K562 (cell line): ENCODE results near the gene INPPL1. TPM values are rescaled to one million over a fixed set of nuclear protein-coding genes. Genes with fewer than 3 reads are reported as not detected.

Experiments used
- ARID2 ChIP-seq: fragments of 450-650 bp; IDR thresholded peaks from 2 replicates; pipeline ENCODE4 v1.6.1; 2017; ENCODE audit warnings: antibody characterized with exemption, mild to moderate bottlenecking
- BRCA1 ChIP-seq, 2 experiments: fragments of 450-650 bp in 1 of 2; sonication (generic) in 1 of 2; formaldehyde crosslinking in 1 of 2; IDR thresholded peaks; 2 replicates each; pipeline versions ENCODE4 v1.5.0 to v1.6.1; 2017 to 2020; ENCODE audit warnings: mild to moderate bottlenecking in 1 of 2, missing genetic modification reagents in 1 of 2
- C11orf30 ChIP-seq: fragments of 450-650 bp; IDR thresholded peaks from 2 replicates; pipeline ENCODE4 v1.6.1; 2016; ENCODE audit warnings: low read depth, mild to moderate bottlenecking
- CBFA2T3 ChIP-seq: fragments of 450-650 bp; IDR thresholded peaks from 2 replicates; pipeline ENCODE4 v1.6.1; 2017
- CEBPZ ChIP-seq: fragments of 150-350 bp; IDR thresholded peaks from 2 replicates; pipeline ENCODE4 v1.6.1; 2014; ENCODE audit warnings: low read depth, mild to moderate bottlenecking, low read length, borderline replicate concordance
- CHD1 ChIP-seq: fragments of 200-600 bp; sonication (generic); IDR thresholded peaks from one replicate; pipeline ENCODE4 v1.6.1; 2012; ENCODE audit warnings: mild to moderate bottlenecking, moderate library complexity, low read length, inconsistent platforms
- CHD2 ChIP-seq: IDR thresholded peaks from 2 replicates; pipeline ENCODE4 v1.6.1; 2011; ENCODE audit warnings: low read depth, low read length
- FOXO4 ChIP-seq: fragments of 450-650 bp; formaldehyde crosslinking; IDR thresholded peaks from 2 replicates; pipeline ENCODE4 v1.4.0; 2020; ENCODE audit warnings: mild to moderate bottlenecking, moderate library complexity
- GATA2 ChIP-seq: sonication (generic); formaldehyde crosslinking; IDR thresholded peaks from 2 replicates; pipeline ENCODE4 v1.4.0; 2020; ENCODE audit warnings: mild to moderate bottlenecking, missing genetic modification reagents
- JUND ChIP-seq, 2 experiments: IDR thresholded peaks; 2 replicates in 1 of 2; 3 replicates in 1 of 2; pipeline ENCODE4 v1.6.1; 2011; ENCODE audit warnings: borderline replicate concordance in 2 of 2, low read depth in 2 of 2, low read length in 2 of 2, improper control_type of control experiment in 1 of 2, missing biosample characterization in 1 of 2, missing genetic modification characterization in 1 of 2, missing genetic modification reagents in 1 of 2
- MAFG ChIP-seq: fragments of 450-650 bp; conservative IDR thresholded peaks from 2 replicates; pipeline ENCODE4 v1.6.1; 2016; ENCODE audit warnings: missing genetic modification characterization, missing compliant biosample characterization
- MAFK ChIP-seq: IDR thresholded peaks from 2 replicates; pipeline ENCODE4 v1.6.1; 2011; ENCODE audit warnings: low read length, improper control_type of control experiment
- MEF2D ChIP-seq: conservative IDR thresholded peaks from 2 replicates; pipeline ENCODE4 v1.6.1; 2016; ENCODE audit warnings: low read depth, missing genetic modification characterization, missing compliant biosample characterization
- NCOA2 ChIP-seq, 2 experiments: fragments of 450-650 bp; IDR thresholded peaks; 2 replicates each; pipeline ENCODE4 v1.6.1; 2018; ENCODE audit warnings: mild to moderate bottlenecking in 2 of 2, moderate library complexity in 1 of 2; ENCODE audit not compliant: partially characterized antibody in 2 of 2
- RB1 ChIP-seq: fragments of 450-650 bp; IDR thresholded peaks from 2 replicates; pipeline ENCODE4 v1.6.1; 2017; ENCODE audit warnings: low read depth, mild to moderate bottlenecking
- RBM39 ChIP-seq: fragments of 200-400 bp; formaldehyde crosslinking; optimal IDR thresholded peaks from 2 replicates; pipeline ENCODE3; 2018; ENCODE audit warnings: low read depth, low read length
- SMARCE1 ChIP-seq: fragments of 450-650 bp; IDR thresholded peaks from 2 replicates; pipeline ENCODE4 v1.7.1; 2016; ENCODE audit warnings: mild to moderate bottlenecking
- TAL1 ChIP-seq: fragments of 450-650 bp; IDR thresholded peaks from 2 replicates; pipeline ENCODE4 v1.6.1; 2016; ENCODE audit warnings: mild to moderate bottlenecking
- THAP7 ChIP-seq: fragments of 250-450 bp; sonication (Bioruptor Pico); IDR thresholded peaks from 2 replicates; pipeline ENCODE4 v1.5.0; 2021
- THRA ChIP-seq: fragments of 450-650 bp; IDR thresholded peaks from 2 replicates; pipeline ENCODE4 v1.6.1; 2017; ENCODE audit warnings: mild to moderate bottlenecking, moderate library complexity
- TRIM24 ChIP-seq, 2 experiments: fragments of 450-650 bp; IDR thresholded peaks; 2 replicates each; pipeline ENCODE4 v1.6.1; 2016
- XRCC3 ChIP-seq: fragments of 450-650 bp; IDR thresholded peaks from 2 replicates; pipeline ENCODE4 v1.6.1; 2017; ENCODE audit warnings: mild to moderate bottlenecking, moderate library complexity
- ZNF561 ChIP-seq: fragments of 450-650 bp; formaldehyde crosslinking; conservative IDR thresholded peaks from 2 replicates; pipeline ENCODE4 v1.4.0; 2020; ENCODE audit warnings: mild to moderate bottlenecking, moderate library complexity
- ZNF75A ChIP-seq: fragments of 450-650 bp; formaldehyde crosslinking; IDR thresholded peaks from 2 replicates; pipeline ENCODE4 v1.4.0; 2020; ENCODE audit warnings: mild to moderate bottlenecking
- ZNF766 ChIP-seq: fragments of 200-800 bp; sonication (Bioruptor generic); conservative IDR thresholded peaks from 2 replicates; pipeline ENCODE4 v1.6.1; 2016; ENCODE audit warnings: missing genetic modification characterization, missing compliant biosample characterization
- polyA plus RNA-seq, 8 experiments: library from polyadenylated mRNA; depleted of rRNA in 4 of 8; stranded (reverse) in 5 of 8; unstranded in 3 of 8; fragments of >200 nt; fragmentation: Nextera tagmentation in 2 of 8; fragmentation: Illumina TruSeq in 1 of 8; extraction: Ambion mirVana in 2 of 8; extraction: Trizol in 1 of 8; gene quantifications; 2 replicates each; pipeline versions ENCODE4 v1.2.1 to v1.2.3, GENCODE V29; 2011 to 2014; ENCODE audit warnings: inconsistent platforms in 1 of 8, missing spikeins in 1 of 8
- total RNA-seq, 7 experiments: library from RNA; depleted of rRNA in 6 of 7; stranded (reverse); fragments of >200 nt in 6 of 7; fragmentation: Illumina TruSeq in 2 of 7; extraction: Trizol in 2 of 7; gene quantifications; 2 replicates each; pipeline versions ENCODE4 v1.2.1 to v1.2.3, GENCODE V29; 2011 to 2021; ENCODE audit warnings: low replicate concordance in 1 of 7

Gene INPPL1
- total and polyA plus RNA-seq, 9 of the 15 experiments (the other 6 are each of a cell fraction or from before 2014, with no cell fraction given) = 0.55 to 137 (median 61.6) TPM

GRCh38 chr11:72263361-72263760 lies 38.8 kb downstream of the INPPL1 start (continued):
- TF ChIP-seq THRA (no peak), CHD2 (no peak), BRCA1 (IDR thresholded peaks at IDR 0.05) (no peak), BRCA1 (CRISPR knock-in tag; IDR thresholded peaks at IDR 0.05) (no peak), MEF2D (tag) (no peak), MAFK (peak; percentile 65; the same call in 1 of the 2 replicates), MAFG (tag) (peak; percentile 42; the same call in 1 of the 2 replicates), ZNF75A (CRISPR knock-in tag) (no peak), XRCC3 (no peak), RB1 (no peak), THAP7 (CRISPR knock-in tag) (no peak), RBM39 (no peak), ZNF766 (0 out of 2 replicates have a peak, but pooled peaks have one; percentile 37), SMARCE1 (peak; percentile 65; the same call in 1 of the 2 replicates), FOXO4 (no peak), ARID2 (no peak), CHD1 (no peak), JUND (IDR thresholded peaks at IDR 0.05; ENCODE audit: borderline replicate concordance, low read depth, low read length) (peak; percentile 83), JUND (tag; IDR thresholded peaks at IDR 0.05; ENCODE audit: borderline replicate concordance, low read depth, low read length) (peak; percentile 75; the same call in 1 of the 3 replicates), GATA2 (CRISPR knock-in tag) (no peak), ZNF561 (CRISPR knock-in tag) (no peak), C11orf30 (peak; percentile 74), TAL1 (peak; percentile 62; the same call in 1 of the 2 replicates), CBFA2T3 (peak; percentile 84), NCOA2 (IDR thresholded peaks at IDR 0.05; ENCODE audit: partially characterized antibody in 2 of 2) (no peak), TRIM24 (IDR thresholded peaks at IDR 0.05) (peak; percentile 82 to 89), CEBPZ (no peak)
